GM12801 (cell line): Measurements from ENCODE around the gene RYR1.

Experiments used
- TF ChIP-seq, protein P1 (sequence below): IDR thresholded peaks from one replicate; pipeline ENCODE4 v1.5.1; 2011; ENCODE audit warnings: control low read depth; ENCODE audit not compliant: insufficient read length; ENCODE audit errors: extremely low read depth

The RYR1 gene

DNA sequence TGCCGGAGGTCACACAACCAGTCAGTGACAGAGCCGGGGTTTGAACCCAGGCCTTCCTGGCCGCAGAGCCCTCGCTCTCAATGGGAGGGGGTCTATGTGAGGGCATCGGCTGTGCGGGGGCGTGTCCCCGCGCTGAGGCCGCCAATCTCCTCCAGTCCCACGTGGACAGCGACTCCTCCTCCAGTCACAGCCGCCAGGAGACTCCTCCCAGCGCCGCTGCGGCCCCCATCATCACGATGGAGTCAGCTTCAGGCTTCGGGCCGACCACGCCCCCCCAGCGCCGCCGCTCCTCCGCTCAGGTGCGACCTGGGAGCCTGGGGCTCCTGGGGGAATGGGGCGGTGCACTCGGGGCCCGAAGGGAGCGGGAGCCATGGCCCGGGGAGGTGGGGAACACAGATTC lies 39.0 kb upstream of the RYR1 start:
- TF ChIP-seq, protein P1, sequence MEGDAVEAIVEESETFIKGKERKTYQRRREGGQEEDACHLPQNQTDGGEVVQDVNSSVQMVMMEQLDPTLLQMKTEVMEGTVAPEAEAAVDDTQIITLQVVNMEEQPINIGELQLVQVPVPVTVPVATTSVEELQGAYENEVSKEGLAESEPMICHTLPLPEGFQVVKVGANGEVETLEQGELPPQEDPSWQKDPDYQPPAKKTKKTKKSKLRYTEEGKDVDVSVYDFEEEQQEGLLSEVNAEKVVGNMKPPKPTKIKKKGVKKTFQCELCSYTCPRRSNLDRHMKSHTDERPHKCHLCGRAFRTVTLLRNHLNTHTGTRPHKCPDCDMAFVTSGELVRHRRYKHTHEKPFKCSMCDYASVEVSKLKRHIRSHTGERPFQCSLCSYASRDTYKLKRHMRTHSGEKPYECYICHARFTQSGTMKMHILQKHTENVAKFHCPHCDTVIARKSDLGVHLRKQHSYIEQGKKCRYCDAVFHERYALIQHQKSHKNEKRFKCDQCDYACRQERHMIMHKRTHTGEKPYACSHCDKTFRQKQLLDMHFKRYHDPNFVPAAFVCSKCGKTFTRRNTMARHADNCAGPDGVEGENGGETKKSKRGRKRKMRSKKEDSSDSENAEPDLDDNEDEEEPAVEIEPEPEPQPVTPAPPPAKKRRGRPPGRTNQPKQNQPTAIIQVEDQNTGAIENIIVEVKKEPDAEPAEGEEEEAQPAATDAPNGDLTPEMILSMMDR = no peak

DNA sequence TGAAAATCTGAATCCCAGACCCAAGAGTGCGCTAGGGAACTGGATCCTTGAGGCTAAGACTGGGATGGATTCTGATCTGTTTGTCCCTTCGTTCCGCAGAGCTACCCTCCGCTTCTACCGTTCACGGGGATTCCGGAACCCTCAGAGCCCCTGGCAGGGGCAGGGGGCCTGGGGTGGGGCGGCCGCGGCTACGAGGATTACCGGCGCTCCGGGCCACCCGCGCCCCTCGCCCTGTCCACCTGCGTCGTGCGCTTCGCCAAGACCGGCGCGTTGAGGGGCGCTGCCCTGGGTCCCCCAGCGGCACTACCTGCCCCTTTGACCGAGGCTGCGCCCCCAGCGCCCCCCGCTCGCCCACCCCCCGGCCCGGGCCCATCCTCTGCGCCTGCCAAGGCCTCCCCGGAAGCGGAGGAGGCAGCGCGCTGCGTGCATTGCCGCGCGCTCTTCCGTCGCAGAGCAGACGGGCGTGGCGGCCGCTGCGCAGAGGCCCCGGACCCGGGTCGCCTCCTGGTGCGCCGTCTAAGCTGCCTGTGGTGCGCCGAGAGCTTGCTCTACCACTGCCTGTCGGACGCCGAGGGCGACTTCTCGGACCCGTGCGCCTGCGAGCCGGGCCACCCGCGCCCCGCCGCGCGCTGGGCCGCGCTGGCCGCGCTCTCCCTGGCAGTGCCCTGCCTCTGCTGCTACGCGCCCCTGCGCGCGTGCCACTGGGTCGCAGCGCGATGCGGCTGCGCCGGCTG lies 37.9 kb upstream of the RYR1 start:
- TF ChIP-seq, protein P1 = no peak

DNA sequence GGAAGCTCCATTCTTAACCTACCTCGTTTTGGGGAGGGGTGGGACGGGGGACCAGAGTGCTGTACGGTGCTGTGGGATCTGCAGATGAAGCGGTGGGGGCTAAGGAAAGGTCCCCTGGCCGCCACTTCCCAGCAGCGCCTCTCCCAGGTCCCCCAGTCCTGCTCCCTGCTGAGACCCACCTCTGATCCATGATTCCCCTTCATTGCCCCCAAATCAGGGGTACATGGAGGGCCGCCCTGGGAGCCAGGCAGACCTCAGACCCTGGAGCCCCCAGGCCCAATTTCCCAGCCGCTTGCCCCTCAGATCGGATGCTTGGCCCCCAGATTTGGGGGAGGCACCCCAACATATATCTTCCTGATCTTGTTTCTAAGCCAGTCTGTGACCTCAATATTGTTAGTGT lies 34.4 kb upstream of the RYR1 start:
- TF ChIP-seq, protein P1 = no peak

DNA sequence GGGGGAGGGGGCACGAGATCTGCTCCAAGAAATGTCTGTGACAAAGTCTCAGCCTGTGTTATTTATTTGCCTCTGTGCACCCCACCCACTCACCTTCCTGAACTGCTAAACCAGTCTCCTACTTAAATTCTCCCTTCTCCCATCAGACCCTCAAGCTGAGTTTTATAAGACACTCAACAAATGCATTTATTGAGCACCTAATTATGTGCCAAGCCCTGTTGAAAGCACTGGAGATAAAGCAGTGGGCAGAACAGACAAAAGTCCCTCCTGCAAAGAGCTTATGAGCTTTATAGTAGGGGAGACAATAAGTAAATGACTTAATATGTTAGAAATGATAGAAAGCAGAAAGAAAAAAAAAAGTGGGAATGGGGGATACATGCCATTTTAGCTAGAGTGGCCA lies 34.0 kb upstream of the RYR1 start:
- TF ChIP-seq, protein P1 = no peak

DNA sequence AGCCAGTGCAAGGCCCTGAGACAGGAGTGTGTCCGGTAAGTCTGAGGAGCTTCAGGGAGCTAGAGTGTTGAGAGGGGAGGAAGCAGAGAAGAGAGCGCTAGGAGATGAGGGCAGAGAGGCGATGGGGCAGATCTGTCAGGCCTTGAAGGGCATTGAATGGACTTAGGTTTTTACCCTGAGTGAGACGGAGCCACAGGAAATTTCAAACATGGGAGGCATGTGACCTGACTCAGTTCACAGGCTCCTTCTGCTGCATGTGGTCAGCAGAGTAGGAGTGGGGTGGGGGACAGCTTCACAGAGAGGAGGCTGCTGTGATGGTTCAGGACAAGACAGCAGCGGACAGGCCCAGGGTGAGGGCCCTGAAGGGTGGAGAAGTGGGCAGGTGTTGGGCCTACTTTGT lies 33.1 kb upstream of the RYR1 start:
- TF ChIP-seq, protein P1 = no peak

DNA sequence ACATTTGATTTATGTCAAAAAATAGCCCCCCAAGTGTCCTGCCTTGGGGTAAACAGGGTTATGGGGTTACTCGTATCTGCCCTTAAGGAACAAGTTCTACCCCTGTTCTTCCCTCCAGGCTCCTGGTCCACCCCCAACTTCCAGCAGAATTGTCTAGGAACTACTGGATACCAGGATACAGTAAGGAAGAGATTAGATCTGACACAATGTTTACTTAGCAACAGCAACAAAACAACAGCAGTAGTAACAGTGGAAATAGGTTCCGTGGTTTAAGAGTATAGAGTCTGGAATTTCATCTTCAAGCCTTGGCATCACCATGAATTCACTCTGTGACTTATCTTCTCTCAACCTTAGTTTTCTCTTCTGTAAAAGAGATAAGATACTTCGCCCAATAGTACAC lies 32.3 kb upstream of the RYR1 start:
- TF ChIP-seq, protein P1 = no peak

DNA sequence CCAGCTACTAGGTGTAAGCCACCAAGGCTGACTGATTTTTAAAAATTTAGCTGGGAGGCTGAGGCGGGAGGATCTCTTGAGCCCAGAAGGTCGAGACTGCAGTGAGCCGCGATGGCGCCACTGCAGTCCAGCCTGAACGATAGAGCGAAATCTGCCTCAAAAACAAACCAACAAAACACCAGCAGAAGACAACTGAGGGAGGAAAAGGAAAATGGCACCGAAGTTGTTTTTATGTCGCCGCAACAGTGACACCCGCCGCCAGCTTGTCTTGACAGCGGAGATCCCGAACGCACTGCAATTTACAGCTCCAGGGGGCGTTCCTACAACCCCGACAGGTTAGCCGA lies 30.9 kb upstream of the RYR1 start:
- TF ChIP-seq, protein P1 = no peak
